GDM1 (cell line): ENCODE measurements around the gene NCDN.

Experiments used
- DNase-seq: peaks from one replicate; lab custom pipeline; 2025; lab: John Stamatoyannopoulos, UW

The NCDN gene

GRCh38 chr1:35592991-35593769 lies 35.6 kb downstream of the NCDN start:
- no peak for DNase-seq

- DNase-seq = no peak
Observed at GRCh38 chr1:35594005-35594760, 36.6 kb downstream of the NCDN start.

GRCh38 chr1:35595684-35596083 lies 38.1 kb downstream of the NCDN start:
- no peak for DNase-seq

DNA sequence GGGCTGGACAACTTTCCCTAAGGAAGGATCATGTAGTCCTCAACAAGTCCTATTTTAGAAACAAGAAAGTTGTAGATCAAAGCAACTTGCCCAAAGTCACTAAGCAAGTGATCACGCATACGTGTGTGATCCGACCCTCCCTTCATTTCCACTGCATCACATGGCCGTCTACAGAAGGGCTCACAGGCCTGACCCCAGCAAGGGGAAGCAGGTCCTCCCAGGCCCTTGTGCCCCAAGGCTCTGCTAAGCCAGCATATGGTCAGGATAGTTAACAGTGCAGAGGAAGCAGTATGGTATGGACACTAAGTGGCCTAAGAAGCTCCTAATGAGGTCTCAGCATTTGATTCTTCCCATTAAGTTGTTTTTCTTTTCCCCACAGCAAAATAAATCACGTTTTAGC lies 40.3 kb downstream of the NCDN start:
- DNase-seq = no peak

GRCh38 chr1:35598895-35599294 lies 41.3 kb downstream of the NCDN start:
- DNase-seq = no peak

- DNase-seq = no peak
Observed at GRCh38 chr1:35599411-35599810, 41.8 kb downstream of the NCDN start.

- DNase-seq = no peak
Observed at GRCh38 chr1:35600593-35600992, 43.0 kb downstream of the NCDN start.

DNA sequence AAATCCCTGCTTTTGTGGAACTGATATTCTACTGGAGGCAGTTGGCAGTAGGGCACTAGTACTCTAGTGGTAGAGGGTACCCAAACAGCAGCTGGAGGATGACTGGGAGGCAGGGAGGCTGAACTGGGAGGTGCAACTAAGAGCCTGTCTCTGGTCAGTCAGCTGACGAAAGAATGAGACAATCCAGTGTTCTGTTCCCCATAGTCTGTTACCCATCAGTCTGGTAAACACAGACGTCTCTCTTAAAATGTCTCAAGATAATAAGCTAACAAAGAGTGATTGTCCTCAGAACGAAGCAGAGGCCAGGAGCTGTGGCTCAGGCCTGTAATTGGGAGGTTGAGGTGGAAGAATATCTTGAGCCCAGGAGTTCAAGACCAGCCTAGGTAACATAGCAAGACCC lies 45.9 kb downstream of the NCDN start:
- DNase-seq = no peak

- no peak for DNase-seq
Observed at GRCh38 chr1:35603941-35604340, 46.3 kb downstream of the NCDN start.

- DNase-seq = no peak
Observed at GRCh38 chr1:35605071-35605866, 47.7 kb downstream of the NCDN start.

- DNase-seq = no peak
Observed at GRCh38 chr1:35605867-35606182, 48.2 kb downstream of the NCDN start.

DNA sequence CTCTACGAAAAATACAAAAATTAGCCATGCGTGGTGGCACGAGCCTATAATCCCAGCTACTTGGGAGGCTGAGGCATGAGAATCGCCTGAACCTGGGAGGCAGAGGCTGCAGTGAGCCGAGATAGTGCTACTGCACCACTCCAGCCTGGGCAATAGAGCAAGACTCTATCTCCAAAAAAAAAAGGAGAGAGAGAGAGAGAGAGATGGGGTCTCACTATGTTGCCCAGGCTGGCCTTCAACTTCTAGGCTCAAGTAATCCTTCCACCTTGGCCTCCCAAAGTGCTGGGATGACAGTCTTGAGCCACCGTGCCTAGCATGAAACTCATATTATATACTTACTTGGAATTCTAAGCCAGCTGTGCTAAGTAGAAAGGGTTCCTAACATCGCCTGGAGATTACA lies 54.1 kb downstream of the NCDN start:
- DNase-seq = no peak

- DNase-seq = no peak
Observed at GRCh38 chr1:35615440-35615839, 57.8 kb downstream of the NCDN start.
